Kidney (tissue), 14 donors: ENCODE results near the gene GGT6. TPM values are rescaled to one million over a fixed set of nuclear protein-coding genes. Genes with fewer than 3 reads are reported as not detected.

Experiments
- DNase-seq, 5 donors: peaks; one replicate each; pipeline ENCODE4 v3.0.0-alpha.2; 2013 to 2020
- FAIRE-seq: peaks from 2 replicates; lab custom pipeline; 2012; peaks lifted over from hg19 to GRCh38; lab: Jason Lieb, UNC
- H3K27ac ChIP-seq, 2 donors: one replicate each; pipeline ENCODE4 v1.7.0; 2013; ENCODE audit warnings: low read depth in 2 of 2, low read length in 2 of 2, inconsistent platforms in 1 of 2
- H3K27me3 ChIP-seq: one replicate; pipeline ENCODE4 v1.7.1; 2013; ENCODE audit warnings: low read length, inconsistent platforms; ENCODE audit not compliant: control insufficient read depth, insufficient read depth
- H3K36me3 ChIP-seq, 3 donors: one replicate each; pipeline versions ENCODE4 v1.7.0 to v1.7.1; 2013; ENCODE audit warnings: low read length in 3 of 3, control low read depth in 1 of 3, inconsistent platforms in 1 of 3; ENCODE audit not compliant: insufficient read depth in 3 of 3, control insufficient read depth in 2 of 3
- H3K4me1 ChIP-seq, 3 donors: one replicate each; pipeline versions ENCODE4 v1.7.0 to v1.7.1; 2013; ENCODE audit warnings: low read length in 3 of 3, inconsistent platforms in 1 of 3, low read depth in 1 of 3; ENCODE audit not compliant: control insufficient read depth in 2 of 3, insufficient read depth in 2 of 3
- H3K4me3 ChIP-seq, 3 donors: one replicate each; pipeline versions ENCODE4 v1.7.0 to v1.8.1; 2013; ENCODE audit warnings: low read length in 3 of 3, control low read depth in 1 of 3, inconsistent platforms in 1 of 3
- H3K9ac ChIP-seq, 3 donors: one replicate each; pipeline versions ENCODE4 v1.7.0 to v1.7.1; 2013; ENCODE audit warnings: low read length in 3 of 3, control low read depth in 1 of 3, inconsistent platforms in 1 of 3
- H3K9me3 ChIP-seq, 3 donors: one replicate each; pipeline versions ENCODE4 v1.7.0 to v1.7.1; 2013; ENCODE audit warnings: low read length in 3 of 3, control low read depth in 1 of 3, inconsistent platforms in 1 of 3; ENCODE audit not compliant: control insufficient read depth in 2 of 3, insufficient read depth in 1 of 3
- CTCF ChIP-seq: IDR thresholded peaks from 3 replicates; pipeline ENCODE4 v1.5.1; 2012; ENCODE audit warnings: mild to moderate bottlenecking, moderate library complexity, borderline replicate concordance; ENCODE audit not compliant: insufficient read depth; ENCODE audit errors: extremely low read depth
- intact Hi-C: fragments of 100-400 bp; cut with DNase I; formaldehyde crosslinking; loops from one replicate; pipeline ENCODE4 v1.11.1; 2022
- polyA plus RNA-seq: library from polyadenylated mRNA; stranded (reverse); fragments of 350-450 nt; fragmentation: Illumina TruSeq; extraction: RNeasy Lipid Tissue Mini Kit (QIAGEN cat#74804); gene quantifications from one replicate; pipeline ENCODE4 v1.2.3, GENCODE V29; 2014; ENCODE audit warnings: low read depth, low replicate concordance; ENCODE audit not compliant: insufficient read depth
- total RNA-seq: library from RNA; stranded (reverse); fragmentation: NEBNext Ultra II Directional; extraction: Animal tissue kit (Norgen Biotek cat#: 25700); gene quantifications from one replicate; pipeline ENCODE4 v1.2.1, GENCODE V29; 2021
- donor health status: control.
- donor health status: control.
- donor health status: control.
- donor health status: control.
- donor health status: control.
- donor health status: DM: yes; HTN: yes; CAD: no.
- donor health status: Normal renal cell carcinoma (clear cell type).

The GGT6 gene
- total and polyA plus RNA-seq, 2 donors from 2014 or later = 16.8 to 51.4 TPM

- no peaks in the 10 kb centered on the region for H3K9me3 ChIP-seq
- intact Hi-C loops = no loop called here
- H3K27me3 ChIP-seq = no peaks in the 10 kb centered on the region
- FAIRE-seq (no peak), DNase-seq (peak in 1 of 5 donors; percentile 53)
- no peaks in the 10 kb centered on the region for H3K36me3 ChIP-seq
- H3K4me3 ChIP-seq = peak overlapping the region in 1 of 3 donors; percentile 6
- no peak for TF ChIP-seq CTCF
- peaks cover 0 to 21% (median 19%) of the 10 kb centered on the region in 3 donors for H3K4me1 ChIP-seq
- peak overlapping the region; percentile 73 to 81 for H3K27ac ChIP-seq
- peak overlapping the region in 1 of 3 donors; percentile 22 for H3K9ac ChIP-seq
Measured at GRCh38 chr17:4576161-4576558, 15.8 kb upstream of the GGT6 start.

GRCh38 chr17:4574448-4575045 lies 14.2 kb upstream of the GGT6 start:
- no peak for TF ChIP-seq CTCF
- peak overlapping the region; percentile 81 to 89 for H3K27ac ChIP-seq
- peaks cover 0 to 20% (median 19%) of the 10 kb centered on the region in 3 donors for H3K4me1 ChIP-seq
- no peaks in the 10 kb centered on the region for H3K36me3 ChIP-seq
- no peaks in the 10 kb centered on the region for H3K27me3 ChIP-seq
- FAIRE-seq (no peak), DNase-seq (peak in 1 of 5 donors; percentile 37)
- intact Hi-C loops = no loop called here
- no peaks in the 10 kb centered on the region for H3K9me3 ChIP-seq
- no peak overlapping the region for H3K9ac ChIP-seq
- H3K4me3 ChIP-seq = no peak overlapping the region

GRCh38 chr17:4573669-4574068 lies 13.3 kb upstream of the GGT6 start:
- intact Hi-C loops = no loop called here

More at GRCh38 chr17:4573669-4574068, 13.3 kb upstream of the GGT6 start:
- no peaks in the 10 kb centered on the region for H3K36me3 ChIP-seq
- FAIRE-seq = no peak
- no peak overlapping the region for H3K4me3 ChIP-seq
- no peak for TF ChIP-seq CTCF
- peaks cover 0 to 20% (median 19%) of the 10 kb centered on the region in 3 donors for H3K4me1 ChIP-seq
- no peaks in the 10 kb centered on the region for H3K9me3 ChIP-seq
- DNase-seq = peak in 2 of 5 donors; percentile 31 to 56
- peak overlapping the region; percentile 81 to 89 for H3K27ac ChIP-seq
- no peaks in the 10 kb centered on the region for H3K27me3 ChIP-seq
- no peak overlapping the region for H3K9ac ChIP-seq
